HG02973 (cell line): Measurements from ENCODE around the gene DARS1.
"Not testable (repeated sequence)": the region's sequence is repeated elsewhere in the genome, so short reads cannot be mapped to it uniquely, and the experiment has no call there.

Experiments used
- ATAC-seq: cut with Tn5 transposase; IDR thresholded peaks from one replicate; pipeline ENCODE4 v1.9.1; 2021; ENCODE audit warnings: moderate library complexity; ENCODE audit not compliant: unreplicated experiment

The DARS1 gene

GRCh38 chr2:135890835-135891234, 94.6 kb downstream of the DARS1 start:
- ATAC-seq, result no peak

GRCh38 chr2:135890149-135890548, 95.3 kb downstream of the DARS1 start:
- no peak for ATAC-seq

- ATAC-seq, result not testable (repeated sequence)
These were observed 96.8 kb downstream of the DARS1 start for GRCh38 chr2:135888587-135888986.

- no peak for ATAC-seq
These were observed 99.7 kb downstream of the DARS1 start for GRCh38 chr2:135885709-135886108.

GRCh38 chr2:135882415-135882814, 103.0 kb downstream of the DARS1 start:
- ATAC-seq, result no peak

- ATAC-seq, result not testable (repeated sequence)
These were observed 108.7 kb downstream of the DARS1 start for GRCh38 chr2:135876770-135877169.

- peak; percentile 91 for ATAC-seq
These were observed 109.2 kb downstream of the DARS1 start, which contains the start of gene MCM6 for GRCh38 chr2:135876066-135876711. MCM6 (minus strand) TSS chr2:135876443; CDS start chr2:135876365, 78 bp downstream.

GRCh38 chr2:135875491-135876065, 109.8 kb downstream of the DARS1 start:
- peak; percentile 61 for ATAC-seq

- no peak for ATAC-seq
These were observed 110.6 kb downstream of the DARS1 start for GRCh38 chr2:135874777-135875365.

- peak; percentile 62 for ATAC-seq
These were observed 114.9 kb downstream of the DARS1 start for GRCh38 chr2:135870571-135870970.

- no peak for ATAC-seq
These were observed 122.2 kb downstream of the DARS1 start for GRCh38 chr2:135863233-135863632.

GRCh38 chr2:135862718-135863117, 122.7 kb downstream of the DARS1 start:
- ATAC-seq, result no peak
